ENCODE data around the gene ARFIP2. TPM values are rescaled to one million over a fixed set of nuclear protein-coding genes. Genes with fewer than 3 reads are reported as not detected.

Gene ARFIP2
- total and polyA plus RNA-seq, 4 donors, result 16.2 to 42.0 (median 23.8) TPM

- no peak overlapping the region for H3K27ac ChIP-seq (ENCODE audit: low read depth in 1 of 2, low read length in 2 of 2)
- DNase-seq (ENCODE audit: low spot score), result no peak
- no peak overlapping the region for H3K4me3 ChIP-seq (ENCODE audit: low read depth in 1 of 3, low read length in 3 of 3)
- peaks cover 0 to 12% (median 2%) of the 10 kb centered on the region in 4 donors for H3K36me3 ChIP-seq (ENCODE audit: control insufficient read depth in 4 of 4, insufficient read depth in 3 of 4, low read depth in 1 of 4, low read length in 3 of 4)
- WGBS, result 92% methylated on average over 2 of the region's 2 CpGs
- TF ChIP-seq SP1 (IDR thresholded peaks at IDR 0.05), result no peak
- TF ChIP-seq HNF4A (conservative IDR thresholded peaks at IDR 0.05), result no peak
- TF ChIP-seq REST (IDR thresholded peaks at IDR 0.05), result no peak
- no peak for TF ChIP-seq CTCF (IDR thresholded peaks at IDR 0.05; ENCODE audit: low read depth, low read length, missing input control)
- TF ChIP-seq YY1 (IDR thresholded peaks at IDR 0.05), result no peak
- TF ChIP-seq JUND (IDR thresholded peaks at IDR 0.05), result no peak
- no peak for TF ChIP-seq EGR1 (IDR thresholded peaks at IDR 0.05; ENCODE audit: low read depth in 2 of 2)
- no peak for TF ChIP-seq TAF1 (conservative IDR thresholded peaks at IDR 0.05)
- TF ChIP-seq GABPA (IDR thresholded peaks at IDR 0.05 in 1 of 2, conservative IDR thresholded peaks at IDR 0.05 in 1 of 2), result no peak
- TF ChIP-seq NR2F2 (IDR thresholded peaks at IDR 0.05), result no peak
- no peak for TF ChIP-seq ATF3 (IDR thresholded peaks at IDR 0.05)
- TF ChIP-seq FOXA1 (IDR thresholded peaks at IDR 0.05), result no peak
- TF ChIP-seq, protein P1, sequence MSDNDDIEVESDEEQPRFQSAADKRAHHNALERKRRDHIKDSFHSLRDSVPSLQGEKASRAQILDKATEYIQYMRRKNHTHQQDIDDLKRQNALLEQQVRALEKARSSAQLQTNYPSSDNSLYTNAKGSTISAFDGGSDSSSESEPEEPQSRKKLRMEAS (IDR thresholded peaks at IDR 0.05), result no peak
- TF ChIP-seq RXRA (IDR thresholded peaks at IDR 0.05), result no peak
- no peak for TF ChIP-seq RAD21 (IDR thresholded peaks at IDR 0.05)
- TF ChIP-seq HNF4G (IDR thresholded peaks at IDR 0.05), result no peak
- no peak for TF ChIP-seq ZBTB33 (IDR thresholded peaks at IDR 0.05)
- H3K27me3 ChIP-seq (ENCODE audit: control insufficient read depth in 4 of 4, insufficient read depth in 4 of 4, low read length in 3 of 4), result no peaks in the 10 kb centered on the region
- H3K4me1 ChIP-seq (ENCODE audit: control insufficient read depth in 4 of 4, insufficient read depth in 4 of 4, low read length in 3 of 4), result no peaks in the 10 kb centered on the region
- no peak overlapping the region for H3K9ac ChIP-seq (ENCODE audit: low read depth in 1 of 2, low read length in 2 of 2)
- no peaks in the 10 kb centered on the region for H3K9me3 ChIP-seq (ENCODE audit: control insufficient read depth in 4 of 4, low read length in 3 of 4)
Observed at GRCh38 chr11:6529266-6529665, 48.1 kb upstream of the ARFIP2 start.
